GM12878 (cell line): ENCODE data around the gene RNFT2. TPM values are rescaled to one million over a fixed set of nuclear protein-coding genes. Genes with fewer than 3 reads are reported as not detected.

Experiments
- ATAC-seq: fragments of 200-7000 bp; cut with Tn5 transposase; 3 replicates; pipeline ENCODE4 v1.9.1; 2020; ENCODE audit warnings: mild to moderate bottlenecking, moderate library complexity
- BruUV-seq: library from RNA; stranded (reverse); fragments of 400-500 nt; replicated peaks from 2 replicates; lab custom pipeline; 2021; lab: Mats Ljungman, UMichigan
- CTCF ChIA-PET: fragments of 300-600 bp; sonication (Branson Sonifier 250); formaldehyde crosslinking; extraction: SDS; loops from one replicate; lab custom pipeline; 2021; ENCODE audit warnings: inconsistent platforms; lab: Yijun Ruan, JAX
- POLR2A ChIA-PET: fragments of 350-600 bp; formaldehyde crosslinking; extraction: SDS; loops from one replicate; lab custom pipeline; 2021; ENCODE audit warnings: inconsistent platforms; lab: Charles Lee
- RAD21 ChIA-PET: fragments of 300-600 bp; sonication (Branson Sonifier 250); formaldehyde crosslinking; loops from one replicate; lab custom pipeline; 2023; ENCODE audit warnings: antibody characterized with exemption; ENCODE audit not compliant: unreplicated experiment; lab: Charles Lee
- SMC1A ChIA-PET: fragments of 300-600 bp; sonication (Branson Sonifier 250); formaldehyde crosslinking; loops from one replicate; lab custom pipeline; 2023; ENCODE audit not compliant: unreplicated experiment, uncharacterized antibody; lab: Charles Lee
- DNase-seq: peaks from one replicate; pipeline ENCODE4 v3.0.0-alpha.2; 2011; ENCODE audit warnings: low read depth, low spot score
- FAIRE-seq: peaks from 3 replicates; lab custom pipeline; 2011; peaks lifted over from hg19 to GRCh38; lab: Jason Lieb, UNC
- H2AFZ ChIP-seq: 2 replicates; pipeline ENCODE4 v1.6.0; 2011; ENCODE audit warnings: low read depth, low read length, control low read depth; ENCODE audit not compliant: control insufficient read depth
- H3K27ac ChIP-seq: 2 replicates; pipeline ENCODE4 v1.5.1; 2011; ENCODE audit warnings: control low read depth; ENCODE audit not compliant: control insufficient read depth, insufficient read depth
- H3K27me3 ChIP-seq, 2 experiments: replicated peaks in 1 of 2; 2 replicates each; pipeline versions ENCODE4 v1.6.0 to v1.6.1; 2011; ENCODE audit warnings: low read length in 1 of 2; ENCODE audit not compliant: control insufficient read depth in 2 of 2, insufficient read depth in 2 of 2
- H3K36me3 ChIP-seq, 2 experiments: 2 replicates each; pipeline ENCODE4 v1.5.1; 2011; ENCODE audit warnings: low read length in 1 of 2; ENCODE audit not compliant: control insufficient read depth in 2 of 2, insufficient read depth in 2 of 2
- H3K4me1 ChIP-seq: 2 replicates; pipeline ENCODE4 v1.6.1; 2011; ENCODE audit warnings: mild to moderate bottlenecking, low read length, moderate library complexity, mixed read lengths; ENCODE audit not compliant: control insufficient read depth, insufficient read depth
- H3K4me2 ChIP-seq: 2 replicates; pipeline ENCODE4 v1.6.0; 2011; ENCODE audit warnings: control low read depth; ENCODE audit not compliant: control insufficient read depth, insufficient read depth
- H3K4me3 ChIP-seq: fragments of 200-600 bp; sonication (generic); 2 replicates; pipeline ENCODE4 v1.5.1; 2016
- H3K79me2 ChIP-seq: 2 replicates; pipeline ENCODE4 v1.6.0; 2011; ENCODE audit warnings: low read length; ENCODE audit not compliant: control insufficient read depth, insufficient read depth
- H3K9ac ChIP-seq: 2 replicates; pipeline ENCODE4 v1.8.0; 2011; ENCODE audit warnings: low read length, control low read depth, mixed read lengths; ENCODE audit not compliant: control insufficient read depth, insufficient read depth
- H3K9me3 ChIP-seq: replicated peaks from 3 replicates; pipeline ENCODE4 v1.5.1; 2011; ENCODE audit warnings: mild to moderate bottlenecking, low read length; ENCODE audit not compliant: control insufficient read depth, insufficient read depth
- H4K20me1 ChIP-seq: 2 replicates; pipeline ENCODE4 v1.6.0; 2011; ENCODE audit not compliant: control insufficient read depth, insufficient read depth
- BHLHE40 ChIP-seq, 2 experiments: fragments of 450-650 bp in 1 of 2; IDR thresholded peaks; 2 replicates each; pipeline ENCODE4 v1.6.1; 2011 to 2017; ENCODE audit warnings: low read depth in 2 of 2, borderline replicate concordance in 1 of 2, improper control_type of control experiment in 1 of 2, low read length in 1 of 2, mild to moderate bottlenecking in 1 of 2
- CEBPB ChIP-seq, 2 experiments: fragments of 150-350 bp in 1 of 2; IDR thresholded peaks; 2 replicates each; pipeline ENCODE4 v1.6.1; 2012 to 2014; ENCODE audit warnings: low read depth in 2 of 2, low read length in 2 of 2, borderline replicate concordance in 1 of 2, inconsistent platforms in 1 of 2
- CHD1 ChIP-seq: IDR thresholded peaks from 2 replicates; pipeline ENCODE4 v1.6.1; 2012; ENCODE audit warnings: low read depth, low read length, improper control_type of control experiment
- CREB1 ChIP-seq: IDR thresholded peaks from 2 replicates; pipeline ENCODE4 v1.6.1; 2012; ENCODE audit warnings: low read depth, mild to moderate bottlenecking, inconsistent platforms
- EED ChIP-seq: sonication (generic); IDR thresholded peaks from 2 replicates; pipeline ENCODE4 v1.6.1; 2016; ENCODE audit warnings: antibody characterized with exemption, low read depth
- GATAD2B ChIP-seq: fragments of 450-650 bp; conservative IDR thresholded peaks from 2 replicates; pipeline ENCODE4 v1.6.1; 2017; ENCODE audit warnings: low read depth, mild to moderate bottlenecking, moderate library complexity
- JUNB ChIP-seq: IDR thresholded peaks from 2 replicates; pipeline ENCODE4 v1.6.1; 2016; ENCODE audit warnings: antibody characterized with exemption, mild to moderate bottlenecking
- MAX ChIP-seq: IDR thresholded peaks from 2 replicates; pipeline ENCODE4 v1.6.1; 2012; ENCODE audit warnings: low read depth, low read length, improper control_type of control experiment
- MTA3 ChIP-seq: IDR thresholded peaks from 2 replicates; pipeline ENCODE4 v1.6.1; 2012; ENCODE audit warnings: low read length, inconsistent platforms, borderline replicate concordance
- PRDM15 ChIP-seq: fragments of 450-650 bp; formaldehyde crosslinking; IDR thresholded peaks from 2 replicates; pipeline ENCODE4 v1.4.0; 2020; ENCODE audit warnings: mild to moderate bottlenecking, moderate library complexity
- RCOR1 ChIP-seq: conservative IDR thresholded peaks from 2 replicates; pipeline ENCODE4 v1.6.1; 2012; ENCODE audit warnings: low read depth, low read length, improper control_type of control experiment
- RUNX3 ChIP-seq: IDR thresholded peaks from 2 replicates; pipeline ENCODE4 v1.6.1; 2012; ENCODE audit warnings: low read length, inconsistent platforms
- SUZ12 ChIP-seq: fragments of 200-600 bp; sonication (generic); IDR thresholded peaks from one replicate; pipeline ENCODE4 v1.6.1; 2018; ENCODE audit warnings: antibody characterized with exemption, mild to moderate bottlenecking; ENCODE audit not compliant: unreplicated experiment
- WGBS: methylation state at CpG from one replicate; pipeline ENCODE4 v1.1.6; 2016; ENCODE audit warnings: low lambda C conversion rate; ENCODE audit not compliant: insufficient replicate concordance, insufficient coverage; ENCODE audit errors: missing lambda C conversion rate; 5-methylcytosine and 5-hydroxymethylcytosine counted together
- in situ Hi-C: fragments of 300-500 bp; cut with MboI; formaldehyde crosslinking; loops from 9 replicates; pipeline ENCODE4 v1.14.3; 2018; ENCODE audit warnings: mixed read lengths
- intact Hi-C: fragments of 100-400 bp; cut with micrococcal nuclease; formaldehyde crosslinking; loops from one replicate; pipeline ENCODE4 v1.14.2; 2022; ENCODE audit not compliant: unreplicated experiment
- polyA plus RNA-seq, 11 experiments: library from polyadenylated mRNA; depleted of rRNA in 4 of 11; unstranded in 6 of 11; stranded (reverse) in 5 of 11; fragments of >200 nt; fragmentation: Nextera tagmentation in 4 of 11; fragmentation: Illumina TruSeq in 1 of 11; extraction: Ambion mirVana in 4 of 11; extraction: Trizol in 1 of 11; gene quantifications; 1 replicate in 1 of 11; 2 replicates in 10 of 11; pipeline versions ENCODE4 v1.2.1 to v1.2.3, GENCODE V29; 2011 to 2016; ENCODE audit warnings: inconsistent platforms in 2 of 11, missing spikeins in 2 of 11, low read depth in 1 of 11
- total RNA-seq, 4 experiments: library from RNA; depleted of rRNA in 3 of 4; stranded (reverse); fragments of >200 nt in 3 of 4; fragmentation: Illumina TruSeq in 1 of 4; extraction: Trizol in 1 of 4; gene quantifications; 2 replicates each; pipeline versions ENCODE4 v1.2.1 to v1.2.3, GENCODE V29; 2013 to 2021

RNFT2 gene
- total and polyA plus RNA-seq, 10 of the 15 experiments (the other 5 are each of a cell fraction or from before 2014, with no cell fraction given), result 2.5 to 17.3 (median 9.7) TPM

GRCh38 chr12:116694653-116695463 is 43.3 kb upstream of the RNFT2 start:
- Histone ChIP-seq H3K79me2 (no peaks in the 10 kb centered on the region), H3K4me2 (no peak overlapping the region), H3K9ac (no peak overlapping the region), H3K9me3 (no peaks in the 10 kb centered on the region), H3K36me3 (no peaks in the 10 kb centered on the region), H3K4me1 (peaks cover 13% of the 10 kb centered on the region), H3K27me3 (peaks cover 6 to 16% of the 10 kb centered on the region in 2 experiments; a peak in 3 of 4 replicates), H4K20me1 (no peaks in the 10 kb centered on the region), H3K4me3 (no peak overlapping the region), H3K27ac (no peak overlapping the region), H2AFZ (no peak overlapping the region)
- ATAC-seq, result peak; percentile 11; the same call in 1 of the 3 replicates
- no TSS peak for BruUV-seq
- ChIA-PET RAD21 (no interaction called here), POLR2A (no interaction called here), SMC1A (no interaction called here), CTCF (interaction anchor here (0.6 kb wide), 1 partner anchor 423 kb away, joined by 3 read pairs; no protein-coding TSS in a partner anchor)
- no peak for FAIRE-seq
- peak in 1 of 2 experiments; percentile 45; a peak in 1 of 4 replicates for TF ChIP-seq BHLHE40 (IDR thresholded peaks at IDR 0.05; ENCODE audit: borderline replicate concordance in 1 of 2, low read depth in 2 of 2, low read length in 1 of 2)
- TF ChIP-seq MTA3, result no peak
- TF ChIP-seq SUZ12, result no peak
- no peak for TF ChIP-seq CEBPB (IDR thresholded peaks at IDR 0.05; ENCODE audit: borderline replicate concordance in 1 of 2, low read depth in 2 of 2, low read length in 2 of 2)
- TF ChIP-seq CREB1, result no peak
- TF ChIP-seq MAX, result no peak
- no peak for TF ChIP-seq PRDM15
- TF ChIP-seq GATAD2B, result no peak
- TF ChIP-seq RCOR1, result no peak
- no peak for TF ChIP-seq EED
- TF ChIP-seq RUNX3, result 0 out of 2 replicates have a peak, but pooled peaks have one; percentile 29
- no peak for TF ChIP-seq CHD1
- no peak for TF ChIP-seq JUNB
- in situ Hi-C loops (no loop called here), intact Hi-C loops (loop anchor here (5.0 kb wide), 5 partner anchors 73 to 553 kb away; partner anchors contain the start of gene MED13L)
- DNase-seq, result no peak
- 13% methylated on average over 21 of the region's 22 CpGs for WGBS
